Astrocyte of the spinal cord (primary cell): Measurements from ENCODE around the gene TIMM22.

Experiments
- DNase-seq: peaks from one replicate; pipeline ENCODE4 v3.0.0; 2011; ENCODE audit warnings: low read depth, low spot score
- H3K4me3 ChIP-seq: 2 replicates; pipeline ENCODE4 v1.5.1; 2011; ENCODE audit warnings: low read depth, mild to moderate bottlenecking, low read length, moderate library complexity
- CTCF ChIP-seq: IDR thresholded peaks from 2 replicates; pipeline ENCODE4 v1.5.1; 2012; ENCODE audit warnings: low read depth, mild to moderate bottlenecking, low read length, inconsistent platforms
- in situ Hi-C: cut with HindIII; loops from 2 replicates; pipeline ENCODE4 v1.10.0; 2017; ENCODE audit warnings: low sequenced_read_pairs

The TIMM22 gene

DNA sequence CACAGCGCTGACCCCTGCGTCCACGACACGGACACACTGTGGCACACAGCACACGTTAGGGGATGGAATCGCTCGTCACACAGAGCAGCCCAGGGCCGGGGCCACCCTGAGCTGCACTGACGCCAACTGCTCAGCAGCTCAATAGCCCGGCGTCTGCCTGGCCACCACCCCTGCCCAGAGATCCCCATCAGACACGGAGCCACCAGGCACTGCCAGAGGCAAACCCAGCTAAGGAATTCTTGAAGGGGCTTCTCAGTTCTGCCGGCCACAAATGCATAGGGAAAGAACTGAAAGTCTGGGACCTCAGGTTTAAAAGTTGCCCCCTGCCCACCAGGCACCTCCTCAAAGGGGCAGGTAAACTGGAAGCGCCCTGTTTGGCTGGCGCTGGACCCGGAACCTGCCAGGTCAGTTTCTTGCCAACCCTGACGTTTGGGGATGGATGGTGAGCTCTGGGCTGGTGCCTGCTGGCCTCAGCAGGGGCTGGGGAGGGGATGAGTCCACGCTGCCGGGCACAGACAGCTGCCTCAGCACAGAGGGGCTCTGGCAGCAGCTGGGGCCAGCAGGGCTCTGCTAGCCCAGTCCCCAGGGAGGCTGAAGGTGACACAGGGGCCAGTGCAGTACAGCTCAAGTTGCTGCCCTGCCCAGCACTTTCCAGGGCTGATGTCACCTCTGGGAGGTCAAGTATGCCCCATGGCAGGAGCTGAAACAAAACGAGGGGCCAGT, 33.2 kb downstream of the TIMM22 start:
- no peak for TF ChIP-seq CTCF
- in situ Hi-C loops = no loop called here
- H3K4me3 ChIP-seq = no peak overlapping the region
- DNase-seq = no peak

DNA sequence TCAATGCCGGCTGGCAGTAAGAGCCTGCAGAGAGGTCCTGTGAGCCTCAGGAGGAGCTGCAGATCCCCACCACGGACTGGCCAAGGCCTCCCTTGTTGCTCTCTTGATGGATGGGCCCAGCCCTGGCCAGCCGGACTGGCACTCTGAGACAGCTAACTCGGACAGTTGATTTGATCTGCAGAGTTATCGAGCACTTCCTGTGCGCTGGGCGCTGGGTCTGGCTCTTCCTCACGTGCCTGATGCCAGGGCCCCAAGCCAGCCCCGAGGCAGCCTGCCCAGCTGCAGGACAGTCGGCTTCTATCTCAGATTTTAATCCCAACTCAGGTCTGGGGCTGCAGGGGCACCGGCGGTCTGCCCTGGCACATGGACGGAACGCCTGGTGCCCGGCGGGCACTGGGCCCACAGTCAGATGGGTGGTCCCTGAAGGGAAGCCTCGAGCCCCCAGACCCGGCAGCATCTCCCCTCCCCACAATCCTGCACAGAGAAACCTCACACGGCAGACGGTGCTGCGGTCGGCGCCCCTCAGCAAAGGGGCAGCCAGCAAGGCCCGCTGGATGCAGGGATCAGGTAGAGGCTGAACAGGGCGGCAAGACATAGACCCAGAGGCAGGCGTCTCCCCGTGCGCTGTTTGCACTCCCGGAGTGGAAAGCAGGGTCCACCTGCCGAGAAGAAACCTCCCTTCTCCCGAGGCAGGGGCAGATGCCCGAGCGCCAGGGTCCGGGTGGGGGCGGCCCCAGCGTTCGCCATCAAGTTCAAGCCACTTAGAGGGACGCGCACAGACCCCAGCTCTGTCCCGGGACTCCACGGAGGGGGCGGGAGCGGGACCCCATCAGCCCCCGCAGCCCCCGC, 34.0 kb downstream of the TIMM22 start:
- no peak overlapping the region for H3K4me3 ChIP-seq
- in situ Hi-C loops = no loop called here
- DNase-seq = no peak
- TF ChIP-seq CTCF = no peak

GRCh38 chr17:1031711-1032110, 34.8 kb downstream of the TIMM22 start:
- DNase-seq = peak; percentile 36
- in situ Hi-C loops = no loop called here
- no peak for TF ChIP-seq CTCF
- H3K4me3 ChIP-seq = no peak overlapping the region

- in situ Hi-C loops = no loop called here
- no peak for DNase-seq
- no peak overlapping the region for H3K4me3 ChIP-seq
- TF ChIP-seq CTCF = no peak
Observed at GRCh38 chr17:1032391-1032790, 35.5 kb downstream of the TIMM22 start.

- TF ChIP-seq CTCF = no peak
- no peak for DNase-seq
- in situ Hi-C loops = no loop called here
- no peak overlapping the region for H3K4me3 ChIP-seq
Observed at GRCh38 chr17:1033503-1033902, 36.6 kb downstream of the TIMM22 start.

DNA sequence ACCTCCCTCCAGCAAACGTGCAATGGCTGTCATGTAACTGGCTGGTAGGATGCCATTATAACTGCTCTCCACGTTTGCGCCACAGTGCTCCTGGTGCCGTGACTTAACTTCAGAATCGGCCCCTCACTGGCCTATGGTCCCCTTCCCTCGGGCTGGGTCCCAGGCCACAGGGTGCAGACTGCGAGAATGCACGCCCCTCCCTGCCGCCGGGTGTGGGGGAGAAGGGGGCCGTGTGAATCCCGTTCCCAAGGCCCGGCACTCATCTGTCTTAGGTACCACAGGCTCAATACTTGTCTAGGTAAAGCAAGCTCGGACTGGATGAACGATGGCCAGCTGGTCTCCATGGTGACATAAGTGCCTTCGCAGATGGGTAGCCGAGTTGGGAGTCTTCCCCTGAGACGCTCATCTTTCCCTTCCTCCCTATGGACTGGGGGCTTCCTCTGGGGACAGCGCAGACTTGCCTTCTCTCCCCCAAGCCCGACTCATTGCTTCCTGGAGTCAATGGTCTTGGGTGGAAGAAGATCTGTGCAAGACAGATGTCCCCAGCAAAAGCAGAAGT, 37.8 kb downstream of the TIMM22 start:
- DNase-seq = no peak
- H3K4me3 ChIP-seq = no peak overlapping the region
- in situ Hi-C loops = no loop called here
- TF ChIP-seq CTCF = no peak
